ENCODE data around the gene LEO1.

The LEO1 gene

GRCh38 chr15:51924156-51925068 lies 47.2 kb downstream of the LEO1 start:
- no peak for DNase-seq

- no peak for DNase-seq
Observed at GRCh38 chr15:51917493-51917892, 54.1 kb downstream of the LEO1 start.

- DNase-seq, result no peak
Observed at GRCh38 chr15:51912528-51912927, 59.0 kb downstream of the LEO1 start.

DNA sequence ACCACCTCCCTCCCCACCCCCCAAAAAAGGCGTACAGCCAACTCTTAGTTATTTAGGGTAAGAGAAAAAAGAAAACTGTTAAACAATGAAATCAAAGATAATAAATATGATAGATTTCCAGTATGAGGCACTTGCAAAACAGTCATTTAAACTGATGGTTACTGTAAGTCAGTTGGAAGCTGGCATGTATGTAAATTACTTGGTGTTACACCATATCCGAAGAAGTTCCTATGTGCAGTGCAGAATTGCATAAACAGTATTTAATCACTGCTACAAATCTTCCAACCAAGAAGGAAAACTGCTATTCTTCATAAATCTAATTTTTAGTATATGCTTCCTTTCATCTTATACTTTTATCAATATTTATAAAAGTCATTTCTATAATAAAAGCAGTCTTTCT lies 62.0 kb downstream of the LEO1 start:
- DNase-seq, result no peak

GRCh38 chr15:51908316-51908715 lies 63.3 kb downstream of the LEO1 start:
- DNase-seq, result no peak

GRCh38 chr15:51907136-51907862 lies 64.3 kb downstream of the LEO1 start:
- no peak for DNase-seq

DNA sequence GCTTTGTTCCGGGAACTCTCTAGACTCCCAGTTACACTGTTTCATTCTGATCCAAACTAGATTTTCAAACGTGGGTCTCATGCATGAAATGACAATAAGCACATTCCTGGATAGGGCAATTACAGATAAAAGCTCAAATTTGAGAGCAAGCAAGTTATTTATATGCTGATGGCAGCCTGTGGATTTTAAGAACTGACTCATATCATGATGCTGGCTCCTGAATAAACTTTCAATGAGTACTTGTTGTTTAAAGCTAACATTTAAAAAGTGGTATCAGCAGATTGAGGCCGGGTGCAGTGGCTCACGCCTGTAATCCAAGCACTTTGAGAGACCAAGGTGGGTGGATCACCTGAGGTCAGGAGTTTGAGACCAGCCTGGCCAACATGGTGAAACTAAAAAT lies 66.6 kb downstream of the LEO1 start:
- DNase-seq, result no peak

GRCh38 chr15:51904421-51904820 lies 67.2 kb downstream of the LEO1 start:
- no peak for DNase-seq

GRCh38 chr15:51889486-51889885 lies 82.1 kb downstream of the LEO1 start:
- DNase-seq, result no peak

DNA sequence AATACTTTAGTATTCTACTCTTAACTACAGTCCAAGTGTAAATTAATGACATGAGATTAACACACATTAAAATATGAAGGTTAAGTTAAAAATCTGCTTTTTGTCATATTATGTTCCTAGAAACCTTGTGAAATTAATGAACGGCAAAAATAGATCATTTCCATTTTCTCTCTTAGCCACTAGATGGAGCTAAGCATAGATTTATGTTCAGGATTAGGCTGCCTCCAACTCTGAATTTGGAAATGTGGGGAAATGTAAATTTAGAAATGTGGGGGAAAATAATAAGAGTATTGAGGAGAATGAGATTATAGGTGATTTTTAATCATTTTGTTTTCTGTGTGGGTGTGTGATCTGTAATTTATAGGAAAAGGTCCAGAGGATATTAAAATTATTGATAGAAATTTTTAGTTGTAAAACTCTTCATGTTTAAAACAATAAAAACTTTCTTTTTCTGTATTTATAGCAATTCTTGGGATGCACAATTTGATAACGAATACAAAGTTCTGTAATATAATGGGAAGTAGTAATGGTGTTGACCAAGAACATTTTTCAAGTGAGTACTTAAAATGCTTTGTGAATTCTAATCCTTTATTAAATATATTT lies 82.9 kb downstream of the LEO1 start:
- DNase-seq, result no peak

Data from NCI-H187 treated with DMSO at 0.1 percent for 48 hours (cell line).